Measurements from ENCODE around the gene FNDC3B. TPM values are rescaled to one million over a fixed set of nuclear protein-coding genes. Genes with fewer than 3 reads are reported as not detected.

The FNDC3B gene
- total RNA-seq, 1 donor from 2014 or later = 79.2 TPM

GRCh38 chr3:172119266-172119969, 80.0 kb downstream of the FNDC3B start:
- H3K4me3 Mint-ChIP-seq = no peak overlapping the region
- peaks cover 50% of the 10 kb centered on the region for H3K36me3 Mint-ChIP-seq
- H3K27me3 Mint-ChIP-seq = peaks cover 3% of the 10 kb centered on the region
- DNase-seq (ENCODE audit: extremely low spot score, unreplicated experiment) = no peak
- TF ChIP-seq CTCF (conservative IDR thresholded peaks at IDR 0.05) = no peak
- H3K27ac Mint-ChIP-seq = peak overlapping the region; percentile 25
- peaks cover 29% of the 10 kb centered on the region for H3K4me1 Mint-ChIP-seq (ENCODE audit: unreplicated experiment)
- H3K9me3 Mint-ChIP-seq = peaks cover 6% of the 10 kb centered on the region

- Mint-ChIP-seq H3K27ac (no peak overlapping the region), H3K4me1 (ENCODE audit: unreplicated experiment) (peaks cover 37% of the 10 kb centered on the region), H3K27me3 (peaks cover 3% of the 10 kb centered on the region), H3K36me3 (peaks cover 54% of the 10 kb centered on the region), H3K4me3 (no peak overlapping the region), H3K9me3 (peaks cover 11% of the 10 kb centered on the region)
- no peak for TF ChIP-seq CTCF (conservative IDR thresholded peaks at IDR 0.05)
- no peak for DNase-seq (ENCODE audit: extremely low spot score, unreplicated experiment)
Observed at GRCh38 chr3:172120912-172121311, 81.5 kb downstream of the FNDC3B start.

- peaks cover 59% of the 10 kb centered on the region for H3K36me3 Mint-ChIP-seq
- H3K4me3 Mint-ChIP-seq = no peak overlapping the region
- peaks cover 48% of the 10 kb centered on the region for H3K4me1 Mint-ChIP-seq (ENCODE audit: unreplicated experiment)
- TF ChIP-seq CTCF (conservative IDR thresholded peaks at IDR 0.05) = no peak
- no peak overlapping the region for H3K27ac Mint-ChIP-seq
- no peak for DNase-seq (ENCODE audit: extremely low spot score, unreplicated experiment)
- peaks cover 6% of the 10 kb centered on the region for H3K27me3 Mint-ChIP-seq
- H3K9me3 Mint-ChIP-seq = peaks cover 11% of the 10 kb centered on the region
Observed at GRCh38 chr3:172121981-172122380, 82.6 kb downstream of the FNDC3B start.

- TF ChIP-seq CTCF (conservative IDR thresholded peaks at IDR 0.05) = no peak
- Mint-ChIP-seq H3K4me1 (ENCODE audit: unreplicated experiment) (peaks cover 50% of the 10 kb centered on the region), H3K27me3 (peaks cover 4% of the 10 kb centered on the region)
Observed at GRCh38 chr3:172124271-172124670, 84.9 kb downstream of the FNDC3B start.

GRCh38 chr3:172125053-172125452, 85.7 kb downstream of the FNDC3B start:
- no peak for DNase-seq (ENCODE audit: extremely low spot score, unreplicated experiment)
- Mint-ChIP-seq H3K27ac (peak overlapping the region; percentile 44), H3K27me3 (peaks cover 3% of the 10 kb centered on the region), H3K9me3 (peaks cover 5% of the 10 kb centered on the region), H3K4me3 (no peak overlapping the region), H3K36me3 (peaks cover 42% of the 10 kb centered on the region), H3K4me1 (ENCODE audit: unreplicated experiment) (peaks cover 51% of the 10 kb centered on the region)
- no peak for TF ChIP-seq CTCF (conservative IDR thresholded peaks at IDR 0.05)

More at GRCh38 chr3:172124271-172124670, 84.9 kb downstream of the FNDC3B start:
- no peak overlapping the region for H3K27ac Mint-ChIP-seq
- H3K36me3 Mint-ChIP-seq = peaks cover 48% of the 10 kb centered on the region
- no peak overlapping the region for H3K4me3 Mint-ChIP-seq
- no peak for DNase-seq (ENCODE audit: extremely low spot score, unreplicated experiment)
- H3K9me3 Mint-ChIP-seq = peaks cover 5% of the 10 kb centered on the region

All from type B pancreatic cell (in vitro differentiated cells).